ENCODE measurements around the gene ATF7IP2.
"Not testable (repeated sequence)": the region's sequence is repeated elsewhere in the genome, so short reads cannot be mapped to it uniquely, and the experiment has no call there.

Gene ATF7IP2

GRCh38 chr16:10352262-10352661 lies 33.6 kb upstream of the ATF7IP2 start:
- TF ChIP-seq CTCF (conservative IDR thresholded peaks at IDR 0.05; ENCODE audit: low read length) = no peak
- DNase-seq (ENCODE audit: low read depth) = no peak

GRCh38 chr16:10355589-10355988 lies 30.3 kb upstream of the ATF7IP2 start:
- TF ChIP-seq CTCF (conservative IDR thresholded peaks at IDR 0.05; ENCODE audit: low read length) = no peak
- DNase-seq (ENCODE audit: low read depth) = no peak
- no peak overlapping the region for H3K4me3 ChIP-seq (ENCODE audit: low read length)

More at GRCh38 chr16:10352262-10352661, 33.6 kb upstream of the ATF7IP2 start:
- H3K4me3 ChIP-seq (ENCODE audit: low read length) = no peak overlapping the region

GRCh38 chr16:10356870-10357842 lies 28.7 kb upstream of the ATF7IP2 start:
- H3K4me3 ChIP-seq (ENCODE audit: low read length) = no peak overlapping the region
- DNase-seq (ENCODE audit: low read depth) = no peak
- TF ChIP-seq CTCF (conservative IDR thresholded peaks at IDR 0.05; ENCODE audit: low read length) = no peak

GRCh38 chr16:10361747-10362076 lies 24.1 kb upstream of the ATF7IP2 start:
- not testable (repeated sequence) for DNase-seq (ENCODE audit: low read depth); H3K4me3 ChIP-seq (ENCODE audit: low read length)

- DNase-seq (ENCODE audit: low read depth) = no peak
- no peak overlapping the region for H3K4me3 ChIP-seq (ENCODE audit: low read length)
- TF ChIP-seq CTCF (conservative IDR thresholded peaks at IDR 0.05; ENCODE audit: low read length) = no peak
Measured at GRCh38 chr16:10362077-10362863, 23.6 kb upstream of the ATF7IP2 start.

GRCh38 chr16:10362864-10363197 lies 23.0 kb upstream of the ATF7IP2 start:
- DNase-seq (ENCODE audit: low read depth); H3K4me3 ChIP-seq (ENCODE audit: low read length): not testable (repeated sequence)

- H3K4me3 ChIP-seq (ENCODE audit: low read length); DNase-seq (ENCODE audit: low read depth): not testable (repeated sequence)
Measured at GRCh38 chr16:10366619-10367018, 19.2 kb upstream of the ATF7IP2 start.

- no peak for TF ChIP-seq CTCF (conservative IDR thresholded peaks at IDR 0.05; ENCODE audit: low read length)
- no peak overlapping the region for H3K4me3 ChIP-seq (ENCODE audit: low read length)
- no peak for DNase-seq (ENCODE audit: low read depth)
Measured at GRCh38 chr16:10367616-10368188, 18.2 kb upstream of the ATF7IP2 start.

Data from AG10803 (cell line).